ENCODE results near the gene CTSE. TPM values are rescaled to one million over a fixed set of nuclear protein-coding genes. Genes with fewer than 3 reads are reported as not detected.
"Not testable (repeated sequence)": the region's sequence is repeated elsewhere in the genome, so short reads cannot be mapped to it uniquely, and the experiment has no call there.

The CTSE gene
- total RNA-seq, 4 donors from 2014 or later = 2.6 to 14.3 (median 6.7) TPM

DNA sequence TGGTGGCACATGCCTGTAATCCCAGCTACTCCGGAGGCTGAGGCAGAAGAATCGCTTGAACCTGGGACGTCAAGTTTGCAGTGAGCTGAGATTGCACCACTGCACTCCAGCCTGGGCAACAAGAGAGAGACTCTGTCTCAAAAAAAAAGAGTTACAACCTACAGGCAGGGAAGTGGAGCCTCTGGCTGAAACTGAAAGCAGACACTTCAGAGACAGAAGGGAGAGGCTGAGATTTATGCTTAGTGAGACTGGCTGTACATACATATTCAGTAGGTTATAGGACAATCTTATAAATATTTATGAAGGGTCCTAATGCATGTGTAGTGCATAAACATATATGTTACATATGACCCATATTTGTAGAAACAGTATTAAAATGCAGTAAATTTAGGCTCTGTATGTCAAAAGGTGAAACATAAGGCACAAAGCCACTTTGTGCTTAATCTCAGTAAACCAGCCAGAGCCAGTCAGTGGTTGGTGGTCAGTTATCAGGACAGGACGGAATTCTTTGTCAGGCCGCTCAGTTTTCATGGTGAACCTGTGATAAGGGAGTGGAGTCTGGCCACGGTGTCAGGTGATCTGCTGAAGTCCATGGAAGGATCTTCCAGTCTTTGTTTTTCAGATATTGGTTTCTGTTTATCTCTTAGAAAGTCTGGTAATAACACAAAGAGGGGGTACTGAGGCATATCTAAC is 42.9 kb upstream of the CTSE start:
- Histone ChIP-seq H3K27ac (no peak overlapping the region), H3K9me3 (no peaks in the 10 kb centered on the region), H3K27me3 (peaks cover 7% of the 10 kb centered on the region), H3K36me3 (no peaks in the 10 kb centered on the region), H3K4me3 (no peak overlapping the region), H3K4me1 (no peaks in the 10 kb centered on the region)
- no peak for TF ChIP-seq POLR2A (IDR thresholded peaks at IDR 0.05)
- TF ChIP-seq, protein P1, sequence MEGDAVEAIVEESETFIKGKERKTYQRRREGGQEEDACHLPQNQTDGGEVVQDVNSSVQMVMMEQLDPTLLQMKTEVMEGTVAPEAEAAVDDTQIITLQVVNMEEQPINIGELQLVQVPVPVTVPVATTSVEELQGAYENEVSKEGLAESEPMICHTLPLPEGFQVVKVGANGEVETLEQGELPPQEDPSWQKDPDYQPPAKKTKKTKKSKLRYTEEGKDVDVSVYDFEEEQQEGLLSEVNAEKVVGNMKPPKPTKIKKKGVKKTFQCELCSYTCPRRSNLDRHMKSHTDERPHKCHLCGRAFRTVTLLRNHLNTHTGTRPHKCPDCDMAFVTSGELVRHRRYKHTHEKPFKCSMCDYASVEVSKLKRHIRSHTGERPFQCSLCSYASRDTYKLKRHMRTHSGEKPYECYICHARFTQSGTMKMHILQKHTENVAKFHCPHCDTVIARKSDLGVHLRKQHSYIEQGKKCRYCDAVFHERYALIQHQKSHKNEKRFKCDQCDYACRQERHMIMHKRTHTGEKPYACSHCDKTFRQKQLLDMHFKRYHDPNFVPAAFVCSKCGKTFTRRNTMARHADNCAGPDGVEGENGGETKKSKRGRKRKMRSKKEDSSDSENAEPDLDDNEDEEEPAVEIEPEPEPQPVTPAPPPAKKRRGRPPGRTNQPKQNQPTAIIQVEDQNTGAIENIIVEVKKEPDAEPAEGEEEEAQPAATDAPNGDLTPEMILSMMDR (IDR thresholded peaks at IDR 0.05) = no peak
- TF ChIP-seq POLR2AphosphoS5 (IDR thresholded peaks at IDR 0.05) = no peak
- no peak for TF ChIP-seq EP300 (IDR thresholded peaks at IDR 0.05; ENCODE audit: low read depth)
- WGBS, 2 donors (ENCODE audit: low coverage in 1 of 2) = 64 to 66% methylated on average over 3 to 5 of the region's 6 CpGs
- in situ Hi-C loops (cut with MboI; ENCODE audit: low pct_ligation_motif_present in 1 of 4, low pct_unique_long_range_greater_than_20kb in 1 of 4, low sequenced_read_pairs in 3 of 4) (no loop called here), intact Hi-C loops (cut with DNase I; ENCODE audit: low total_unique reads) (no loop called here)
- no peak for DNase-seq

DNA sequence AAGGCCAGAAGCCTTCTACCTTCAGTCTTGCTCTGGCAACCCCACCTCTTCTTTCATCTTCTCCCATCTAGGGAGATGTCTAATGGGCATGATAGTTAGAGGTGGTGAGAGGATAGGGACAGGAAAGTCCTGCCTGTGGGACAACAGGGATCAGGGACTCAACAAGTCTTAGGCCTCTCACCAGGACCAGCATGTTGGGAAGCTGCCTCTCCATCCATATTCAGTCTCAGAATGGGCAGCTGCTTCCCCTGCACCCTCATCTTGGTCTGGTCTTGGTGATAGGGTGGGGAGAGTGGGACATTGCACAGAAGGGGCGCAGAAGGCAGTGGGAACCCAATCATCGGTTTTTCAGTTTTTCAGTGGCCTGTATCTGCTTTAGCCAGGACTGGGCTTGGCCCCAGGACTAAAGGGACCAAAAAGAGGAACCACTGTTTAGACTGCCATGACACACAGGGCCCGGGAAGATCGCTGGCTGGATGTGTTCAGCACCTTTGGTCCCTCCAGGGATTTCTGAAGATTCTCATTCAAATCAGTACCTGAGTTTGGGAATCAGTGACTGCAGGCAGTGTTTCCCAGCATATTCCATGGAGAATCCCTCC is 42.0 kb upstream of the CTSE start:
- no peak overlapping the region for H3K27ac ChIP-seq
- in situ Hi-C loops (cut with MboI; ENCODE audit: low pct_ligation_motif_present in 1 of 4, low pct_unique_long_range_greater_than_20kb in 1 of 4, low sequenced_read_pairs in 3 of 4) = no loop called here

DNA sequence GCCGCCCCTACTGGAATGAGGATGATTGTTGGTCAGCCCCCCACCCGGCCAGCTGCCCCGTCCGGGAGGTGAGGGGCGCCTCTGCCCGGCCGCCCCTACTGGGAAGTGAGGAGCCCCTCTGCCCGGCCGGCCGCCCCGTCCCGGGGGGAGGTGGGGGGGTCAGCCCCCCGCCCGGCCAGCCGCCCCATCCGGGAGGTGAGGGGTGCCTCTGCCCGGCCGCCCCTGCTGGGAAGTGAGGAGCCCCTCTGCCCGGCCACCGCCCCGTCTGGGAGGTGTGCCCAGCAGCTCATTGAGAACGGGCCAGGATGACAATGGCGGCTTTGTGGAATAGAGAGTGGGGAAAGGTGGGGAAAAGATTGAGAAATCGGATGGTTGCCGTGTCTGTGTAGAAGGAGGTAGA is 40.8 kb upstream of the CTSE start:
- WGBS, 2 donors (ENCODE audit: low coverage in 1 of 2) = 93% methylated on average over 11 of the region's 25 CpGs; no CpG with 5 or more reads in 1 of the 2 donors
- H3K9me3 ChIP-seq; H3K27me3 ChIP-seq; H3K27ac ChIP-seq; in situ Hi-C loops (cut with MboI; ENCODE audit: low pct_ligation_motif_present in 1 of 4, low pct_unique_long_range_greater_than_20kb in 1 of 4, low sequenced_read_pairs in 3 of 4); H3K4me1 ChIP-seq; H3K4me3 ChIP-seq; H3K36me3 ChIP-seq; intact Hi-C loops (cut with DNase I; ENCODE audit: low total_unique reads); DNase-seq: not testable (repeated sequence)

More for the DNA sequence above, 42.0 kb upstream of the CTSE start:
- no peaks in the 10 kb centered on the region for H3K4me1 ChIP-seq
- no peaks in the 10 kb centered on the region for H3K9me3 ChIP-seq
- no peak for DNase-seq
- TF ChIP-seq, protein P1 (IDR thresholded peaks at IDR 0.05) = no peak
- no peak for TF ChIP-seq POLR2A (IDR thresholded peaks at IDR 0.05)
- no peak overlapping the region for H3K4me3 ChIP-seq
- peaks cover 7% of the 10 kb centered on the region for H3K27me3 ChIP-seq
- no peaks in the 10 kb centered on the region for H3K36me3 ChIP-seq
- intact Hi-C loops (cut with DNase I; ENCODE audit: low total_unique reads) = no loop called here
- WGBS, 2 donors (ENCODE audit: low coverage in 1 of 2) = 86% methylated on average over 4 of the region's 4 CpGs; no CpG with 5 or more reads in 1 of the 2 donors

- H3K4me3 ChIP-seq; H3K9me3 ChIP-seq; H3K27me3 ChIP-seq; in situ Hi-C loops (cut with MboI; ENCODE audit: low pct_ligation_motif_present in 1 of 4, low pct_unique_long_range_greater_than_20kb in 1 of 4, low sequenced_read_pairs in 3 of 4); intact Hi-C loops (cut with DNase I; ENCODE audit: low total_unique reads); DNase-seq; H3K27ac ChIP-seq; H3K36me3 ChIP-seq; H3K4me1 ChIP-seq: not testable (repeated sequence)
- no CpG with 5 or more reads among the region's 35 CpGs for WGBS, 2 donors (ENCODE audit: low coverage in 1 of 2)
Observed at GRCh38 chr1:206064001-206064400, 40.3 kb upstream of the CTSE start.

GRCh38 chr1:206062464-206062863 is 38.8 kb upstream of the CTSE start:
- Histone ChIP-seq H3K4me1 (no peaks in the 10 kb centered on the region), H3K27ac (no peak overlapping the region), H3K27me3 (peaks cover under 1% of the 10 kb centered on the region), H3K4me3 (no peak overlapping the region), H3K9me3 (no peaks in the 10 kb centered on the region), H3K36me3 (no peaks in the 10 kb centered on the region)
- in situ Hi-C loops (cut with MboI; ENCODE audit: low pct_ligation_motif_present in 1 of 4, low pct_unique_long_range_greater_than_20kb in 1 of 4, low sequenced_read_pairs in 3 of 4) (no loop called here), intact Hi-C loops (cut with DNase I; ENCODE audit: low total_unique reads) (no loop called here)
- TF ChIP-seq, protein P1 (IDR thresholded peaks at IDR 0.05) = no peak
- TF ChIP-seq POLR2AphosphoS5 (IDR thresholded peaks at IDR 0.05) = no peak
- TF ChIP-seq POLR2A (IDR thresholded peaks at IDR 0.05) = no peak
- no peak for TF ChIP-seq EP300 (IDR thresholded peaks at IDR 0.05; ENCODE audit: low read depth)
- WGBS, 2 donors (ENCODE audit: low coverage in 1 of 2) = 68% methylated on average over 6 of the region's 6 CpGs; no CpG with 5 or more reads in 1 of the 2 donors
- DNase-seq = no peak
